Putamen (tissue), 1 donor: Measurements from ENCODE around the gene NFYC.

Experiments used
- DNase-seq: peaks from one replicate; pipeline ENCODE4 v3.0.0-alpha.2; 2016; ENCODE audit warnings: low spot score

NFYC gene

DNA sequence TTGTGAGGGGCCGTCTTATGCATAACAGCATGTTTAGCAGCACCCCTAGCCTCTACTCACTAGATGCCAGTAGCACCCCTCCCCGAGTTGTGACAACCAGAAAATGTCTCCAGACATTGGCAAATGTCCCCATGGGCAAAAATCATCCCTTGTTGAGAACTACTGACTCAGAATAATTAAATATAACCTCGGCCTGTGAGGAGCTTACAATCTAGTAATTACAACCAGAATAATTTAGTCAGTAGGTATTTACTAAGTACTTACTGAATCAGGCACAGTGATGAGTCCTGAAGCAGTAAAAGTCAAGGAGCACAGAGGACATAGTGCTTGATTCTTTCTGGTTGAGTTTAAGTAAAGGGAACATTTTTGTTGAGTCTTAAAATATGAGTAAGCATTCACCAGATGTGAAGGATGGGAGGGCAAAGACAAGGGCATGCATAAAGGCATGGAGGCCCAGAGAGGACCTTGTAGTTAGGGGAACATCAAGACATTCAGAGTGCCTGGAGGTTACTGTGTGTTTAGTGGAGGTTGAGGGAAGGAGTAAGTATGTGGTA is 48.0 kb downstream of the NFYC start:
- no peak for DNase-seq

GRCh38 chr1:40740039-40740996 is 48.8 kb downstream of the NFYC start:
- no peak for DNase-seq

- DNase-seq = no peak
Observed at GRCh38 chr1:40740997-40741736, 49.7 kb downstream of the NFYC start.

- no peak for DNase-seq
Observed at GRCh38 chr1:40742363-40743061, 51.0 kb downstream of the NFYC start.

GRCh38 chr1:40743452-40743851 is 51.9 kb downstream of the NFYC start:
- no peak for DNase-seq

DNA sequence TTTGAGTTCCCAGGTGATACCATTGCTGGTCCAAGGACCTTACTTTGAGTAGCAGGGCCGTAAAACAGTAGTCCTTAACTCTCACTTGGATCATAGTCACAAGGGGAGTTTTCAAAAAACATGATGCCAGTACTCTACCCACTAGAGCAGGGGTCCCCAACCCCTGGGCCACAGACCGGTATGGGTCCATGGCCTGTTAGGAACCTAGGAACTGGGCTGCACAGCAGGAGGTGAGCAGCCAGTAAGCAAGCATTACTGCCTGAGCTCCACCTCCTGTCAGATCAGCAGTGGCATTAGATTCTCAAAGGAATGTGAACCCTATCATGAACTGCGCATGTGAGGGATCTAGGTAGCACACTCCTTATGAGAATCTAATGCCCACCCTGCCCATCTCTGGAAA is 52.4 kb downstream of the NFYC start:
- DNase-seq = no peak

- DNase-seq = no peak
Observed at GRCh38 chr1:40745176-40745575, 53.7 kb downstream of the NFYC start.

DNA sequence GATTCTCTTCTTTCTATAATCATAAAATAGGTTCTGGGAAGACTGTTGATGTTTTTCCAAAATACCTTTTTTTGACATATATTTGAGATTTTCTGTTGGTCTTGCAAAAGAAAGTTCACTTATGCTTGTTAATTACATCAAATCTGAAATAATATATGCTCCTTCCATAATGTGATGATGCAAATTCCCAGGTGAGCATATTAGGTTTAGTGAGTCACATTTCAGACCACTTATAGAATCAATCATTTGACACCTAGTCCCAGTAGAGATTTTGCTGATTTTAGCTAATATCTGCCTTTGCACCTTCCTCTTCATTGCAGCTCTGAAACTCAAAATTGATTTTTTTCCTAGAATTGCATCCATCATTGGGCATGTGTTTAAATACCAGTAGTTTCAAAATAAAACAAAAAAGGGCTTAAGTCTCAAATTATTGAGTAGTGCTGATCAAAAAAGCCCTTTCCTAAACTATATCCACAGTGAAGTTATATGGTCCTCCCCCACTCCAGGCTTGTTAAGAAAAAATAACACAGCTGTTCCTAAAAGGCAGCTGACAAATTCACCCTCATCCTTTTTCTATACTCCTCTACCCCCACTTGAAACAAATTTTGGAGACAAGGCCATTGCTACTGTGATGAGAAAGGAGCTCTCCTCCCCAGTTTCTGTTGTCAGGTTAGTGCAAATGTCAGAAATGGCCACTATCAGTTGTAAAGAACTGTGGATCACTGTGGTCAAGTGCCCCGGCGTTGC is 55.0 kb downstream of the NFYC start:
- DNase-seq = no peak

DNA sequence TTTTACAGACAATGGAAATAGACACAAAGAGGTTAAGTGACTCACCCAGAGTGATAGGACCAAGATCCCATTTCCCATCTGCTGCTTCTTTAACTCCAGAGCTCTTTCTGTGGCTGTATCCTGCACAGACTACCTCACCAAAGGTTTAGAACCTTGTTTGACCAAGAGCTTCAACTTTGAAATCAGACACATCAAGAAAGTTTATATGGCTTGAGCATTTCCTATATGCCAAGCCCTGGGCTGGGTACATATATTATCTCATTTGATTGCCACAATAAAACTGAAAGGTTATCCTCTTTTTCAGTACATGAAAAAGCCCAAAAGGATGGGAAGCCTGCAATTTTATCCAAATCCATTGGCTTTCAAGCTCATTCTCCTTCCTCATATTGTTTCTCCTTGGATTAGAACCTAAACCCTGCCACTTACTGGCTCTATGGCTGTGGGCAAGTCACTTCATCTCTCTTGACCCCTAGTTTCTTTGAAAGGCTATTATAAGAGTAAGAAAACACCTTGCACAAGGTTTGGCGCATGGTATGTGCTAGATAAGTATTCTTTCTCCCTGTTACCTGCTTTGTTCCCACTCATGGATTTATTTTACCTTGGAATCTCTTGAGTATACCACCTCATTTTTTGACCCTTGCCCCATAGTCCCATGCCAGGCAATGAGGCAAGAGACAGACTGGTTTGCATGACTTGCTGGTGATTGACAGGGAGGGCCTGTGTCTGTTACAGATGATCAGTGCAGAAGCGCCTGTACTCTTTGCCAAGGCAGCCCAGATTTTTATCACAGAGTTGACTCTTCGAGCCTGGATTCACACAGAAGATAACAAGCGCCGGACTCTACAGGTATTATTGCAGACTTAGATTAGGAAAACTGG is 57.6 kb downstream of the NFYC start:
- no peak for DNase-seq

GRCh38 chr1:40749817-40750216 is 58.3 kb downstream of the NFYC start:
- DNase-seq = no peak

- DNase-seq = no peak
Observed at GRCh38 chr1:40750451-40750908, 59.0 kb downstream of the NFYC start.

DNA sequence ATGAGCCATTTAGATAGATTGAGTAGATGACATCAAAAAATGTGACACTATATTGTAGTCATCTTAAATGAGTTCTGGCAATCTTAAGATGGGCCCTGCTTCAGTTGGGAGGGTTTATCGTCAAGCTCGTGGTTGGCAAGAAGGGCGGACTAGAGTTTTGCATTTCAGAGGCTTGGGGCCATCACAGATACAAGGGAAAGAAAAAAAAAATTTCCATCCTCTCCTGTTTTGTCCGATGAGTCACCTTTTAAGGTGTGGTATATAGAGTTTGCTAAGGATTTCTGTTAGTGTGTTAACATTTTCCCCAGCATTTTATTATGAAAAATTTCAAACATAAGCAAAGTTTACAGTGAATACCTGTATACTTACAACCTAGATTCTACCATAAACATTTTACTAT is 60.3 kb downstream of the NFYC start:
- no peak for DNase-seq

GRCh38 chr1:40753142-40753882 is 61.8 kb downstream of the NFYC start:
- no peak for DNase-seq

GRCh38 chr1:40754201-40754600 is 62.7 kb downstream of the NFYC start:
- no peak for DNase-seq

DNA sequence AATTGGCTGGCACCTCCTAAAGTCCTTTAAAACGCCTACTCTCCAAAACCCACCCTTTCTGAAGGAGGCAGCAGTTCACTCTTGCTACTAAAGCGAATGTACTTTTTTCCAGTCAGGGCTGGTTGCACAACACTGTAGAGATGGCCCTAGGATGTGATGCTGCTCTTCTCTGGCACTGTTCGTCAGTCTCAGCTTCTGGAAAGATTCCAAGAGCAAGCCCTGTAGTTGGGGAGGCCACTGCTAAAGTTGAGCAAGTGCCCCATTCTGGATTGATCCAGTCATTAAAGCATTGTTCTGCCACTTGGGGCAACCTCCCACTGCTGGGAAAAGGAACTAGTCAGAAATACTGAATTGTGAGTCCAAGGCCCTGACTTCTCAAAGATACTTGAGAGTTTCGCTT is 63.6 kb downstream of the NFYC start:
- no peak for DNase-seq

- no peak for DNase-seq
Observed at GRCh38 chr1:40756523-40756922, 65.0 kb downstream of the NFYC start.

GRCh38 chr1:40757084-40757483 is 65.6 kb downstream of the NFYC start:
- DNase-seq = no peak

GRCh38 chr1:40758004-40758403 is 66.5 kb downstream of the NFYC start:
- DNase-seq = no peak

- no peak for DNase-seq
Observed at GRCh38 chr1:40758578-40759343, 67.3 kb downstream of the NFYC start.
